SK-N-SH (cell line): Measurements from ENCODE around the gene CEP126.
"Not testable (repeated sequence)": the region's sequence is repeated elsewhere in the genome, so short reads cannot be mapped to it uniquely, and the experiment has no call there.

Experiments
- CTCF ChIP-seq: fragments of 200-600 bp; sonication (generic); IDR thresholded peaks from 2 replicates; pipeline ENCODE4 v1.6.1; 2017; ENCODE audit warnings: antibody characterized with exemption, mild to moderate bottlenecking, moderate library complexity
- MAX ChIP-seq: IDR thresholded peaks from 2 replicates; pipeline ENCODE4 v1.4.0; 2012; ENCODE audit warnings: low read depth
- REST ChIP-seq: IDR thresholded peaks from 2 replicates; pipeline ENCODE4 v1.6.1; 2012; ENCODE audit warnings: mild to moderate bottlenecking, low read depth, low read length, moderate library complexity
- TEAD4 ChIP-seq: IDR thresholded peaks from 2 replicates; pipeline ENCODE4 v1.4.0; 2012; ENCODE audit warnings: mild to moderate bottlenecking, borderline replicate concordance; ENCODE audit not compliant: insufficient read depth

GRCh38 chr11:101994052-101994469 is 79.3 kb downstream of the CEP126 start:
- not testable (repeated sequence) for TF ChIP-seq REST, MAX, CTCF, TEAD4
